GM10266 (cell line): ENCODE results near the gene MORF4L1.

Source experiments
- DNase-seq: peaks from one replicate; pipeline ENCODE4 v3.0.0; 2012; ENCODE audit errors: extremely low spot score
- CTCF ChIP-seq: IDR thresholded peaks from 2 replicates; pipeline ENCODE4 v1.5.1; 2012; ENCODE audit warnings: mild to moderate bottlenecking, low read depth; ENCODE audit not compliant: control insufficient read depth, insufficient read depth; ENCODE audit errors: missing control alignments

The MORF4L1 gene

DNA sequence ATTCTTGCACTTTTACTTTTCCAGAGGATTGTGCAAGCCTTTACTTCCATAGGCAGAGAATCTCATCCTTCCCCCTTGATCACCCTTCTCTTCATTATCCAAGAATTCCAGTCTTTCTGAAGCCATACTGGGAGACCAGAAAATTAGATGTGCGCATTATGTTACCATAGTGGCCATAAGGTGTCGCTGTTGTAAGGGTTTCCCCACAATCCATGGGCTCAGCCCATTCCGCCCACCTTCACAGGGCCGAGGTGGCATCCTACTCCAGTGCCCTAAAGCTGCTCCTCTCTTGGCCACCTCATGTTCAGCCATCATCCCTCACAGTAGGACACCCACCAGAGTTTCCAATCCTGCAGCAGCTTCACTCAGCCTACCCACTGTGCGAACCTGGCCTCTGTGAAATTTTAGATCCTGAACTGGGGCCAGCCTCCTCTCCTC lies 37.1 kb downstream of the MORF4L1 start:
- no peak for DNase-seq
- peak; percentile 65 for TF ChIP-seq CTCF

- TF ChIP-seq CTCF = no peak
- no peak for DNase-seq
Observed at GRCh38 chr15:78910271-78910670, 37.6 kb downstream of the MORF4L1 start.

GRCh38 chr15:78912316-78912715 lies 39.6 kb downstream of the MORF4L1 start:
- TF ChIP-seq CTCF = no peak
- no peak for DNase-seq

- no peak for TF ChIP-seq CTCF
- DNase-seq = no peak
Observed at GRCh38 chr15:78913012-78913411, 40.3 kb downstream of the MORF4L1 start.

DNA sequence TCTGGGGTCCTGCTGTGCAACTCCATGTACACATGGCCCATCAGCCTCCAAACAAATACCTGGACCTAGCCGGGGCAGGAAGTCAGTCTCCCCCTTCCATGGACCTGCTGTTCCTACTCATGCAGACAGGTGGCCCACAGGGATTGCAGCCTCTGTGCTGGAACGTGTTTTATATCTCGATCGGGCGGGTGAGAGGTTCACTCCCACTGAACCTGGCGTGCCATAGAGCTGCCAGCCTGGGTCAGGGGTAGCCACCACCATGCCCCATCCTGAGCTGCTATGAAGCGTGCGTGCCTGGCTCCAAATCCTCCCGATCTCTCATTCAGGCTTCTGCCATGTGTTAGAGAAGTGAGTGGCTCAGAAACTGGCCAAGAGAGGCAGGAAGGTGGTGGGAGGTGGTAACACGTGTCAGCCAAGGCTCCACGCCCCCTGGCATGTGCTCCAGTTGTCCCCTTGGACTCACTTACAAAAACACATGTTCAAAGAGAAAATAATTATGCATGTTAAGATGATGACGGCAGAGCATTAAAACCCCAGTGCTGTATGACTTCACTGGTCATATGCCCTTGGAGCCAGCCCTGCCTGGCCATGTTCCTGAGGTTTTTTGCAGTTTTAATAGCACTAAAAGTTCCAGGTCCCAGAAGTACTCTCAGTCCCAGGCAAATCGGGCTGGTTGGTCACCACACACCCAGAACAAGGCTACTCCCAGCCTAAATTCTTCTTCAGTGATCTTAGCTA lies 41.5 kb downstream of the MORF4L1 start:
- TF ChIP-seq CTCF = peak; percentile 20
- no peak for DNase-seq

GRCh38 chr15:78915341-78916087 lies 42.8 kb downstream of the MORF4L1 start:
- no peak for DNase-seq
- TF ChIP-seq CTCF = no peak

- no peak for DNase-seq
- no peak for TF ChIP-seq CTCF
Observed at GRCh38 chr15:78916088-78916487, 43.4 kb downstream of the MORF4L1 start.
